HG03095 (cell line): ENCODE results near the gene RBM19.

Experiments used
- ATAC-seq: cut with Tn5 transposase; IDR thresholded peaks from one replicate; pipeline ENCODE4 v1.9.1; 2021; ENCODE audit warnings: moderate library complexity; ENCODE audit not compliant: unreplicated experiment

Gene RBM19

GRCh38 chr12:113860950-113861349 is 105.2 kb downstream of the RBM19 start:
- ATAC-seq: no peak

- no peak for ATAC-seq
Measured at GRCh38 chr12:113860059-113860820, 105.9 kb downstream of the RBM19 start.

- no peak for ATAC-seq
Measured at GRCh38 chr12:113858841-113859386, 107.2 kb downstream of the RBM19 start.

DNA sequence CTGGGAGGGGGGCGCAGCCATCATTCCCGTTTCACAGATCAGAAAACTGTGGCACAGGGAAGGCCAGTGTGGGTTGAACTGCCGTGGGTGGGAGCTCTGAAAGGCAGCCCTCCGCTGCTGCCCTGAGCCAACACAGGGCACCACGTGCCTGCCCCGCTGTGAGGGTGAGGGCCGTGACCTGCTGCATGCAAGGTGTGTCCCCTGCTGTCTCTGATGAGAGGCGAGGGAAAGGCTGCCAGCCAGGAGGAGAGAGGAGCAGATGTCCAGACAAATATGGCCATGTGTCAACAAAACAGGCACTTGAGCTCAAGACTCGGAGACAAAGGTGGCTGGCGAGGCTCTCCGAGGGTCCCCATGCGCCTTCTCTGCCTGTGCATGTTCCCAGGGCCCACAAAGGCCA is 108.8 kb downstream of the RBM19 start:
- ATAC-seq: no peak

GRCh38 chr12:113855998-113856397 is 110.1 kb downstream of the RBM19 start:
- no peak for ATAC-seq

GRCh38 chr12:113854385-113855142 is 111.6 kb downstream of the RBM19 start:
- ATAC-seq: no peak

- no peak for ATAC-seq
Measured at GRCh38 chr12:113853491-113853890, 112.6 kb downstream of the RBM19 start.

GRCh38 chr12:113852695-113853490 is 113.2 kb downstream of the RBM19 start:
- no peak for ATAC-seq

DNA sequence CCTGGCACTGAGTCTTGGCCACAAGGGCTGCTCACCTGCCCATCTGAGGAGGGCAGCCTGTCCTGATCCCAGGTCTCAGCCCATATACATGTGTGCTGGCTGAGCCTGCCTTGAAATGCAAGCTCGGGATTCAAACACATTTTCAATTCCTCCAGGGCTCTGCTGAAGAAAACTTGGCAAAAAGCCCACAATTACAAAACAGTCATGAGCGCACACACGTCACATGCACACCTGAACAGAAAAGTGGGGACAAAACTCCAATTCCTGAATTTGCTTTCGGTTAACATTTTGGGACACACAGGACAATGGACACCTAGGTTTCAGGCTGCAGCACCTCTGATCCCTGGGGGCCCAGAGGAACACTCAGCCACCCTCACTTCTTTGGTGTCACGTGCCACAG is 113.9 kb downstream of the RBM19 start:
- ATAC-seq: no peak

- ATAC-seq: no peak
Measured at GRCh38 chr12:113850309-113851056, 115.6 kb downstream of the RBM19 start.

DNA sequence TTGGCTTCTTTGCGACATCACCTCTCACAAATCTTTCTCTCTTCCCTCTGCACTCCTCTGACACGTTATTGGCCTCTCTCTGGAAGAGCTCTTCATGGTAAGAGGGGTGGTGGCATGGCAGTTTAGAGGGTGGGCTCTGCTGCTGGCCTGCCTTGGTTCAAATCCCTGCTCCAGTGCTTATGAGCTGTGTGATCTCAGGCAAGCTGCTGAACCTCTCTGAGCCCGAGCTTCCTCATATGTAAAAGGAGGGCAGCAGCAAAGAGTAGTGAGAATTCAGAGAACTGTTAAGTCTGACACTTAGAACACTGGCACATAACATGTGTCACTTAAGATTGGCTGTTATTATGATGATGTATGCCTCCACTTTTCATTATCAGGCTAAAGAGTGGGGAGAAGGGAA is 118.3 kb downstream of the RBM19 start:
- no peak for ATAC-seq

- ATAC-seq: no peak
Measured at GRCh38 chr12:113846883-113847755, 119.0 kb downstream of the RBM19 start.

DNA sequence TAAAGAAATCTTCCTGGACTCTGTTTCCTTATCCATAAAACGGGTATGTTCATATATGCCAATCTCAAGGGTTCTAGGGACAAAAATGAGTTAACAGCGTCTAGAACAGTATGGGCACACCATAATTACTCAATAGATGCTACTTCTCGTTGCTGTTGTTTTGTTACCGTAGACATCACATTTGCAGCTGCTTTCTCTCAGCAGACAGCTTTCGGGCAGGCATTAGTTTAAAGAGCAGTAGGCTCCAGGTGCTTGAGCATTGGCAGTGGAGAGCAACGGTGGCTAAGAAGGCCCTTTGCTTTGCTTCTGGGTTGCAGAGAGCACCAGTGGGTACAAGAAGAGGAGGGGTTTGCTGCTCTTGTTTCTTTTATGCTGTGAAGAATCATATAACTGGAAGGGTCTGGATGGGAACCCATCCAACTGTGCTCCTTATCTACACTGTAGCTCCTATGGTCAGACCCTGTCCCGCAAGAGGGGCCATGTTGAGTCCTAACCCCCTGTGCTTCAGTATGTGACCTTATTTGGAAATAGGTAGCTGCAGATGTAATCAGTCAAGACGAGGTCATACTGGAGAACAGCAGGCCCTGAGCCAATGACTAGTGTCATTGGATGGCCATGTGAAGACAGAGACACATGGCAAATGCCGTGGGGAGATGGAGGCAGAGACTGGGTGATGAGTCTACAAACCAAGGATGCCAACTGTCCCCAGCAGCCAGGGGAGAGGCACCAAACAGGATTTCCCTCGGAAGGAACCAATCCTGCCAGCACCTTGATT is 120.0 kb downstream of the RBM19 start:
- ATAC-seq: no peak

- no peak for ATAC-seq
Measured at GRCh38 chr12:113844495-113845210, 121.5 kb downstream of the RBM19 start.

- ATAC-seq: no peak
Measured at GRCh38 chr12:113842699-113843098, 123.4 kb downstream of the RBM19 start.

DNA sequence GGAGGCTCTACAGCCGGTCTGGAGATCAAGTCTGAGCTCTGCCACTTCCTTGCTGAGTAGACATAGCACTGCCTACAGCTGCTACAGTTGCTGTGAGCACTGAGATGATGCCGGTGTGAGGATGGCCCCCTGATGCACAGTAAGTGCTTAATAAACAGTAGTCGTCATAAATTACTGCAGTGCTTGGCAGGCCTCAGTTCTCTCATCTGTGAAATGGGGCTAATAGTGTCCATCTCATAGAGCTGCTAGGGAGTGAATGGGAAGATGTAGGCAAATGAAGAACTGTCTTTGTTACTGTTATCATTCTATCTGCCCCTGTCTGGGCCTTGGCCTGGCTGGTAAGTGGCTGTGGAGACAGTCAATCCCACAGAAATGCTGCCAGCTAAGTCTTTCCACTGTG is 124.3 kb downstream of the RBM19 start:
- no peak for ATAC-seq

DNA sequence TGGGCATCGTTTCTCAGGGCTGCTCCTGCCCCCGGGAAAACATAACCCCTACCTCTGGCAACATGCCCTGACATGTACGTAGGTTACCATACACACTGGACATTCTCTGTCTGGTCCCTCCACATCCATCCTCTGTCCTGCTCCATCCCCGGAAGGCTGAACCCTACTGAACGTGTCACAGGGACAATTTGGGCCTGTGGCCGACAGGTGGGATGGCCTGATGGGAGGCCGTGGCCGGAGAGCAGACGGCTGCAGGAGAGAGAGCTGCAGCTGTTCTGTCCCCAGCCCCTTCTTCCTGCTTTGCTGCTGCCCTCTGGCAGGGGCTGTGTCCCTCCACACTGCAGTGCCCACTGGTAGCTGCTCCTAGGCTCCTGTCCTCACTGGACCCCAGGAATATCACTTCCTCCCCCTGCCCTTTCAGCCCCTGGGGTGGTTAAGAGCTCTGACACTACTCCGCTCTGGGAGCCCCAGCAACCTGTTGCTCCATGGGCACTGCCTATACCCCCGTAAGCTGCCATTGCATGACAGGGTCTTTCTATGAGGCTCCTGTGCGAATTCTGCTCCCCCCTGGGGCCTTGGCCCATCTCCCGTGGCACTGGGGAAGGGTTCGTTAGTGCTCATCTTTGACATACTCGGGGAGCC is 125.6 kb downstream of the RBM19 start:
- no peak for ATAC-seq

GRCh38 chr12:113838896-113839295 is 127.2 kb downstream of the RBM19 start:
- ATAC-seq: no peak
